PC-9 (cell line): ENCODE results near the gene ADGRV1. TPM values are rescaled to one million over a fixed set of nuclear protein-coding genes. Genes with fewer than 3 reads are reported as not detected.

ENCODE experiments used
- BruUV-seq: library from RNA; stranded (reverse); fragments of 400-500 nt; replicated peaks from 2 replicates; lab custom pipeline; 2021; lab: Mats Ljungman, UMichigan
- CTCF ChIA-PET: fragments of 300-600 bp; sonication (Branson Sonifier 250); formaldehyde crosslinking; loops from one replicate; lab custom pipeline; 2022; ENCODE audit warnings: antibody characterized with exemption; lab: Charles Lee
- POLR2A ChIA-PET: fragments of 300-600 bp; sonication (Branson Sonifier 250); formaldehyde crosslinking; loops from one replicate; lab custom pipeline; 2022; ENCODE audit warnings: antibody characterized with exemption; ENCODE audit not compliant: unreplicated experiment; lab: Charles Lee
- DNase-seq, 2 experiments: peaks; one replicate each; pipeline versions ENCODE4 v3.0.0 to v3.0.0-alpha.2; 2015 to 2022; ENCODE audit warnings: mixed read lengths in 1 of 2
- H2AFZ ChIP-seq: fragments of 200-600 bp; sonication (generic); 2 replicates; pipeline ENCODE4 v1.8.1; 2017; ENCODE audit warnings: antibody characterized with exemption
- H3F3A ChIP-seq: fragments of 200-600 bp; sonication (generic); 2 replicates; pipeline ENCODE4 v1.8.1; 2017; ENCODE audit warnings: antibody characterized with exemption, mild to moderate bottlenecking, low read depth; ENCODE audit not compliant: insufficient read depth
- H3K27ac ChIP-seq: fragments of 200-600 bp; sonication (generic); 2 replicates; pipeline ENCODE4 v1.6.1; 2016; ENCODE audit warnings: mixed run types
- H3K27me3 ChIP-seq: fragments of 200-600 bp; sonication (generic); 2 replicates; pipeline ENCODE4 v1.6.1; 2016; ENCODE audit warnings: low read depth, mixed run types; ENCODE audit not compliant: insufficient read depth
- H3K36me3 ChIP-seq: fragments of 200-600 bp; sonication (generic); 2 replicates; pipeline ENCODE4 v1.6.1; 2016; ENCODE audit warnings: low read depth, mixed run types
- H3K4me1 ChIP-seq: fragments of 200-600 bp; sonication (generic); replicated peaks from 2 replicates; pipeline ENCODE4 v1.6.1; 2016; ENCODE audit warnings: mixed run types; ENCODE audit not compliant: insufficient read depth
- H3K4me2 ChIP-seq: fragments of 200-600 bp; sonication (generic); 2 replicates; pipeline ENCODE4 v1.6.1; 2017; ENCODE audit warnings: mixed run types
- H3K4me3 ChIP-seq: fragments of 200-600 bp; sonication (generic); 2 replicates; pipeline ENCODE4 v1.6.1; 2016; ENCODE audit warnings: mixed run types
- H3K79me2 ChIP-seq: fragments of 200-600 bp; sonication (generic); 2 replicates; pipeline ENCODE4 v1.6.1; 2017; ENCODE audit warnings: low read depth, mixed run types
- H3K9me2 ChIP-seq: fragments of 200-600 bp; sonication (generic); 2 replicates; pipeline ENCODE4 v1.8.1; 2017; ENCODE audit warnings: mild to moderate bottlenecking; ENCODE audit not compliant: insufficient read depth
- H3K9me3 ChIP-seq: fragments of 200-600 bp; sonication (generic); 2 replicates; pipeline ENCODE4 v1.8.1; 2016; ENCODE audit warnings: low read depth; ENCODE audit not compliant: insufficient read depth
- H4K20me1 ChIP-seq: fragments of 200-600 bp; sonication (generic); 2 replicates; pipeline ENCODE4 v1.8.1; 2017; ENCODE audit not compliant: insufficient read depth
- EZH2 ChIP-seq: fragments of 200-600 bp; sonication (generic); IDR thresholded peaks from 2 replicates; pipeline ENCODE4 v1.8.0; 2017; ENCODE audit warnings: antibody characterized with exemption, low read depth
- intact Hi-C: fragments of 100-400 bp; cut with micrococcal nuclease; formaldehyde crosslinking; loops from one replicate; pipeline ENCODE4 v1.10.0; 2022; ENCODE audit not compliant: unreplicated experiment
- total RNA-seq: library from RNA; stranded (reverse); gene quantifications from 2 replicates; pipeline ENCODE4 v1.2.3, GENCODE V29; 2021
- TF ChIP-seq, protein P1 (sequence below): fragments of 200-600 bp; sonication (generic); conservative IDR thresholded peaks from 2 replicates; pipeline ENCODE4 v1.6.1; 2017; ENCODE audit warnings: mixed run types, antibody characterized with exemption, mild to moderate bottlenecking, moderate library complexity

ADGRV1 gene
- total RNA-seq, 1 experiment from 2014 or later, result 1.0 TPM

DNA sequence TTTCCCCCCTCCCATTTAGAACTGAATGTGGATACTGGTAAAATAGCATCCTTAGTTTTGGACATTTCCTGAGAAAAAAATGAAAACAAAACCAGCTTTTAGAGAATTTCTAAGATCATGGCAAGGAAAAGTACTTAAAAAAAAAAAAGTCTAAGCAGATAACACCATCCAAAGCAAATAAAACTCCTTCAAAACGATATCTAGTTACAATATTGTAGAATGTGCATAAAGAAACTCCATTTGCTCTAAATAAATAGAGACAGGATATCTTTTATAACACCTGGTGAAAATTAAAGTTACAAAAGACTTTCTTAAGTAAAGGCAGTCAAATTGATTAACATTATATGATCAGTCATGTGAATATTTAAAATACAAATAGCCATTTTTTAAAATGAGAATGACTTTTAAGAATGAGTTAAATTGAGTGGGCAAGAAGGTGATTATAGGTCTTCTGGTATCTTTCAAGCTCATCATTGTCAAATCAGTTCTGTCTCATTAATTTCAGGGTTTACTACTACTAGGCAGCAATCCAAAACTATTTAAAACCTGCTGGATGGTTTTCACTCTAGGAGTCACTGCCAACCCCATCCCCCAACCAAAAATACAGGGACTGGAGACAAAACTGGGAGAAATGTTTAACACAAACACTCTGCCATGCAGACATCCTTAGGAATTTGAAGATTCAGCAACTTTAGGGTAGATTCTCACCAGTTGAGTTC lies 382.6 kb downstream of the ADGRV1 start:
- no peak for DNase-seq
- POLR2A ChIA-PET, result no interaction called here
- Histone ChIP-seq H3K4me1 (no peaks in the 10 kb centered on the region), H3K79me2 (no peaks in the 10 kb centered on the region), H3K36me3 (no peaks in the 10 kb centered on the region), H2AFZ (no peak overlapping the region), H4K20me1 (no peaks in the 10 kb centered on the region), H3K9me2 (no peaks in the 10 kb centered on the region), H3K27ac (no peak overlapping the region), H3K4me2 (no peak overlapping the region), H3K27me3 (no peaks in the 10 kb centered on the region), H3K4me3 (no peak overlapping the region), H3F3A (no peaks in the 10 kb centered on the region; the same call in 1 of the 2 replicates), H3K9me3 (no peaks in the 10 kb centered on the region)
- intact Hi-C loops, result no loop called here
- CTCF ChIA-PET, result interaction anchor here (0.5 kb wide), 1 partner anchor 144 kb away, joined by 7 read pairs; no protein-coding TSS in a partner anchor
- BruUV-seq, result no TSS peak
- TF ChIP-seq, protein P1, sequence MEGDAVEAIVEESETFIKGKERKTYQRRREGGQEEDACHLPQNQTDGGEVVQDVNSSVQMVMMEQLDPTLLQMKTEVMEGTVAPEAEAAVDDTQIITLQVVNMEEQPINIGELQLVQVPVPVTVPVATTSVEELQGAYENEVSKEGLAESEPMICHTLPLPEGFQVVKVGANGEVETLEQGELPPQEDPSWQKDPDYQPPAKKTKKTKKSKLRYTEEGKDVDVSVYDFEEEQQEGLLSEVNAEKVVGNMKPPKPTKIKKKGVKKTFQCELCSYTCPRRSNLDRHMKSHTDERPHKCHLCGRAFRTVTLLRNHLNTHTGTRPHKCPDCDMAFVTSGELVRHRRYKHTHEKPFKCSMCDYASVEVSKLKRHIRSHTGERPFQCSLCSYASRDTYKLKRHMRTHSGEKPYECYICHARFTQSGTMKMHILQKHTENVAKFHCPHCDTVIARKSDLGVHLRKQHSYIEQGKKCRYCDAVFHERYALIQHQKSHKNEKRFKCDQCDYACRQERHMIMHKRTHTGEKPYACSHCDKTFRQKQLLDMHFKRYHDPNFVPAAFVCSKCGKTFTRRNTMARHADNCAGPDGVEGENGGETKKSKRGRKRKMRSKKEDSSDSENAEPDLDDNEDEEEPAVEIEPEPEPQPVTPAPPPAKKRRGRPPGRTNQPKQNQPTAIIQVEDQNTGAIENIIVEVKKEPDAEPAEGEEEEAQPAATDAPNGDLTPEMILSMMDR, result no peak
- TF ChIP-seq EZH2, result no peak

DNA sequence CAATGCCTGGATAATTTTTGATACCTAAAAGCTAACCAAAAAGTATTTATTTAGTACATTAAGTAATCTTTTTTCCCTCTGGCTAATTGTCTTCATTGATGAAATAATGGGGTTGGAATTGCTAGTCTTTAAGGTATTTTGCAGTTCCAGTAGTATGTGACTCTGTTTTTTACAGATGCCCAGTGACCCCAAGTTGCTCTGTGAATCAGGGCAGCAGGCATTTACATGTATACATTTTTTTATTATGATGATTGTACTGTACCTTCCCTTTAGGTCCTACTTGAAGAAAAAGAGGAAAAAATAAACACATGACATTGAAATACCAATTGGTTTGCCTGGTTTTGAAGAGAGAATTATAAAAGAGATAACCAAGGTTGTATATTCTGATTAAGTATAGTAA lies 385.5 kb downstream of the ADGRV1 start:
- H3K27me3 ChIP-seq, result no peaks in the 10 kb centered on the region
- no peaks in the 10 kb centered on the region for H4K20me1 ChIP-seq
- no peaks in the 10 kb centered on the region for H3K9me3 ChIP-seq
- no peak for DNase-seq
- intact Hi-C loops, result no loop called here
- POLR2A ChIA-PET, result no interaction called here
- TF ChIP-seq, protein P1, result no peak
- TF ChIP-seq EZH2, result no peak
- CTCF ChIA-PET, result no interaction called here
- H3F3A ChIP-seq, result no peaks in the 10 kb centered on the region
- H3K4me2 ChIP-seq, result no peak overlapping the region
- H3K27ac ChIP-seq, result no peak overlapping the region
- BruUV-seq, result no TSS peak
- H3K79me2 ChIP-seq, result no peaks in the 10 kb centered on the region
- no peaks in the 10 kb centered on the region for H3K4me1 ChIP-seq
- H3K9me2 ChIP-seq, result no peaks in the 10 kb centered on the region
- H3K4me3 ChIP-seq, result no peak overlapping the region
- no peak overlapping the region for H2AFZ ChIP-seq
- H3K36me3 ChIP-seq, result no peaks in the 10 kb centered on the region

DNA sequence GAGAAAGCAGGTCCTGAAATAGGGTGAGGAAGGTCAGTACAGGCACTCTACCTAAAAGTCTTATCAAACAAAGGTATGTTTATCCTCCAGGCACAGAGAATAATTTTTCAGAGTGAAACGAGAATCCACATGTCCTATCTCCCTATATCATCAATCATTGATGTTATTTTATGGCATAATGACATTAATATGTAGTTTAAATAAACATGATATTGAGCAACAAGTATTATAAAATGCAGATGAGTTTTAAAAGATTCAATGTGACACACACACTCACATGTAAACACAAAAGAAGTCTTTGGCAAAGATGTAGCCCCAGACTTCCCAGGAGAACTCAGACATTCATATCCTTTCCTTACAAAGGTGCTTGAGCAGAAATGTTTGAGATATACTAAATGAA lies 389.1 kb downstream of the ADGRV1 start:
- Histone ChIP-seq H2AFZ (no peak overlapping the region), H3K27ac (no peak overlapping the region), H3K36me3 (no peaks in the 10 kb centered on the region), H3K4me3 (no peak overlapping the region), H3K27me3 (no peaks in the 10 kb centered on the region), H3F3A (no peaks in the 10 kb centered on the region), H3K79me2 (no peaks in the 10 kb centered on the region), H3K4me2 (no peak overlapping the region), H4K20me1 (no peaks in the 10 kb centered on the region), H3K9me2 (no peaks in the 10 kb centered on the region), H3K4me1 (no peaks in the 10 kb centered on the region), H3K9me3 (no peaks in the 10 kb centered on the region)
- intact Hi-C loops, result no loop called here
- DNase-seq, result no peak
- BruUV-seq, result no TSS peak
- ChIA-PET POLR2A (no interaction called here), CTCF (no interaction called here)
- TF ChIP-seq, protein P1, result no peak
- TF ChIP-seq EZH2, result no peak
